ENCODE results near the gene TMEM225B.

DNA sequence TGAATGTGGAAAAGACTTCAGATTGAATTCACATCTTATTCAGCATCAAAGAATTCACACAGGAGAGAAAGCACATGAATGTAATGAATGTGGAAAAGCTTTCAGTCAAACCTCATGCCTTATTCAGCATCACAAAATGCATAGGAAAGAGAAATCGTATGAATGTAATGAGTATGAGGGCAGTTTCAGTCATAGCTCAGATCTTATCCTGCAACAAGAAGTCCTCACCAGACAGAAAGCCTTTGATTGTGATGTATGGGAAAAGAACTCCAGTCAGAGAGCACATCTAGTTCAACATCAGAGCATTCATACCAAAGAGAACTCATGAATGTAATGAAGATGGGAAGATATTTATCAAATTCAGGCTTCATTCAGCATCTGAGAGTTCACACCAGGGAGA lies 24.8 kb upstream of the TMEM225B start:
- no peak for TF ChIP-seq CTCF (conservative IDR thresholded peaks at IDR 0.05 in 1 of 2, IDR thresholded peaks at IDR 0.05 in 1 of 2; ENCODE audit: extremely low read depth in 1 of 2, insufficient read depth in 1 of 2, low read depth in 1 of 2, low read length in 2 of 2)
- TF ChIP-seq EZH2 (IDR thresholded peaks at IDR 0.05; ENCODE audit: borderline replicate concordance, low read length), result no peak

Measured in mammary epithelial cell (primary cell).